Karpas-422 (cell line): ENCODE measurements around the gene COX7A1. TPM values are rescaled to one million over a fixed set of nuclear protein-coding genes. Genes with fewer than 3 reads are reported as not detected.
A peak's percentile ranks its signal among the peaks of the same experiment; 100 is the strongest.

ENCODE experiments used
- DNase-seq: peaks from one replicate; pipeline ENCODE4 v3.0.0-alpha.2; 2015
- H2AFZ ChIP-seq: fragments of 200-600 bp; sonication (generic); 2 replicates; pipeline ENCODE4 v1.6.1; 2014; ENCODE audit warnings: antibody characterized with exemption, low read length, mixed read lengths
- H3K27ac ChIP-seq: fragments of 200-600 bp; sonication (generic); 2 replicates; pipeline ENCODE4 v1.5.1; 2014; ENCODE audit warnings: mild to moderate bottlenecking, low read length, moderate library complexity
- H3K27me3 ChIP-seq: fragments of 200-600 bp; sonication (generic); 2 replicates; pipeline ENCODE4 v1.6.1; 2014; ENCODE audit warnings: low read length, mixed read lengths
- H3K36me3 ChIP-seq: fragments of 200-600 bp; sonication (generic); 2 replicates; pipeline ENCODE4 v1.6.1; 2014; ENCODE audit warnings: low read length, mixed read lengths; ENCODE audit not compliant: insufficient read depth
- H3K4me1 ChIP-seq: fragments of 200-600 bp; sonication (generic); 2 replicates; pipeline ENCODE4 v1.6.1; 2014; ENCODE audit warnings: mild to moderate bottlenecking, low read length, mixed read lengths
- H3K4me2 ChIP-seq: fragments of 200-600 bp; sonication (generic); 2 replicates; pipeline ENCODE4 v1.6.1; 2014; ENCODE audit warnings: low read length, low read depth, mild to moderate bottlenecking; ENCODE audit not compliant: poor library complexity, severe bottlenecking
- H3K4me3 ChIP-seq: fragments of 200-600 bp; sonication (generic); 2 replicates; pipeline ENCODE4 v1.5.1; 2014; ENCODE audit warnings: mild to moderate bottlenecking, antibody characterized with exemption, low read length, mixed read lengths
- H3K79me2 ChIP-seq: fragments of 200-600 bp; sonication (generic); 2 replicates; pipeline ENCODE4 v1.6.1; 2014; ENCODE audit warnings: mild to moderate bottlenecking, low read length, mixed read lengths
- H3K9ac ChIP-seq: fragments of 200-600 bp; sonication (generic); 2 replicates; pipeline ENCODE4 v1.6.0; 2014; ENCODE audit warnings: low read length
- H3K9me2 ChIP-seq: fragments of 200-600 bp; sonication (generic), shearing (Covaris generic); replicated peaks from 2 replicates; pipeline ENCODE4 v1.6.0; 2014; ENCODE audit warnings: mild to moderate bottlenecking, low read length, moderate library complexity; ENCODE audit not compliant: insufficient read depth
- H3K9me3 ChIP-seq: fragments of 300-700, 200-600 bp; sonication (generic); 2 replicates; pipeline ENCODE4 v1.6.1; 2014; ENCODE audit warnings: low read length, mixed read lengths
- H4K20me1 ChIP-seq: fragments of 200-600 bp; sonication (generic); 2 replicates; pipeline ENCODE4 v1.6.1; 2014; ENCODE audit warnings: mild to moderate bottlenecking, antibody characterized with exemption, low read length, low read depth; ENCODE audit not compliant: insufficient read depth
- total RNA-seq: library from RNA; depleted of rRNA; stranded (reverse); fragments of >200 nt; shearing (Covaris generic); gene quantifications from 2 replicates; pipeline ENCODE4 v1.2.3, GENCODE V29; 2014; ENCODE audit warnings: low replicate concordance

Gene COX7A1
- total RNA-seq, 1 experiment from 2014 or later, result not detected

DNA sequence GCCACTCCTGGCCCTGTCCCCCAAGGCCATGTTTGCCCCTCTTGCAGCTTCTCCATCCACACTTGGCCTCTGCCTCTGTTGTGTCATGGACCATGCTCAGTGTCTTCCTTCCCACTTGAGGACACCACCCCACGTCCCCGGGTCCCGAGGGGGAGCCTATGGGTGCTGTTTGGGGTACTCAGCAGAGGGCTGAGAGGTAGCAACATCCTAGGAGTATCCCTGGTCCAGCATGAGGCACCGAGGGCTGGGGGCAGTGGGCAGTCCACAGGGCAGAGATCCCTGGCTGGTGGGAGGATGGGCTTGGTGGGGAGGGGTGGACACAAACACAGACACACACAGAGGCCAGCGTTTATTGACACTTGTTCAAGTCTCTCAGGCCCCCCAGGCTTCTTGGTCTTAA is 1.7 kb downstream of the COX7A1 start:
- Histone ChIP-seq H3K4me2 (no peak overlapping the region), H3K4me3 (no peak overlapping the region), H3K27me3 (no peaks in the 10 kb centered on the region), H3K9me3 (no peaks in the 10 kb centered on the region), H3K27ac (no peak overlapping the region), H3K9ac (no peak overlapping the region), H3K9me2 (no peaks in the 10 kb centered on the region), H3K36me3 (peaks cover 3% of the 10 kb centered on the region), H4K20me1 (no peaks in the 10 kb centered on the region), H2AFZ (no peak overlapping the region), H3K4me1 (no peaks in the 10 kb centered on the region), H3K79me2 (no peaks in the 10 kb centered on the region)
- no peak for DNase-seq

DNA sequence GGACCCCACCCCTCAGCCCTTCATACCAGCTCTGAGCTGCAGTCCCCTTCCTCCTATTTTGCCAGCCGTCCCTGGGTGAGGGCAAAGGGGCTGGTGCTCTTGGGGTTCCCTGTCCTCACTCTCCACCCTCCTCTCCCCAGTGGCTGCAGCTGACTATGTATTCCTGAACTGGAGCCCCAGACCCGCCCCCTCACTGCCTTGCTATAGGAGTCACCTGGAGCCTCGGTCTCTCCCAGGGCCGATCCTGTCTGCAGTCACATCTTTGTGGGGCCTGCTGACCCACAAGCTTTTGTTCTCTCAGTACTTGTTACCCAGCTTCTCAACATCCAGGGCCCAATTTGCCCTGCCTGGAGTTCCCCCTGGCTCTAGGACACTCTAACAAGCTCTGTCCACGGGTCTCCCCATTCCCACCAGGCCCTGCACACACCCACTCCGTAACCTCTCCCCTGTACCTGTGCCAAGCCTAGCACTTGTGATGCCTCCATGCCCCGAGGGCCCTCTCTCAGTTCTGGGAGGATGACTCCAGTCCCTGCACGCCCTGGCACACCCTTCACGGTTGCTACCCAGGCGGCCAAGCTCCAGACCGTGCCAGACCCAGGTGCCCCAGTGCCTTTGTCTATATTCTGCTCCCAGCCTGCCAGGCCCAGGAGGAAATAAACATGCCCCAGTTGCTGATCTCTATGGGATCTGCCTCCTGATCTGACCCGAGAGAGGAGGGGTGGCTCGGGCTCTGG is 2.4 kb downstream of the COX7A1 start:
- H3K27ac ChIP-seq, result no peak overlapping the region
- H3K36me3 ChIP-seq, result peaks cover 6% of the 10 kb centered on the region
- H3K9me3 ChIP-seq, result no peaks in the 10 kb centered on the region
- H3K4me1 ChIP-seq, result no peaks in the 10 kb centered on the region
- H3K4me3 ChIP-seq, result no peak overlapping the region
- no peaks in the 10 kb centered on the region for H3K79me2 ChIP-seq
- H4K20me1 ChIP-seq, result no peaks in the 10 kb centered on the region
- no peak overlapping the region for H3K9ac ChIP-seq
- DNase-seq, result no peak
- no peak overlapping the region for H3K4me2 ChIP-seq
- no peaks in the 10 kb centered on the region for H3K9me2 ChIP-seq
- H3K27me3 ChIP-seq, result no peaks in the 10 kb centered on the region
- no peak overlapping the region for H2AFZ ChIP-seq

GRCh38 chr19:36144624-36145023 is 7.6 kb downstream of the COX7A1 start:
- Histone ChIP-seq H3K4me2 (no peak overlapping the region), H3K9ac (no peak overlapping the region), H2AFZ (no peak overlapping the region), H3K27me3 (no peaks in the 10 kb centered on the region), H3K9me3 (no peaks in the 10 kb centered on the region), H3K9me2 (no peaks in the 10 kb centered on the region), H3K4me3 (no peak overlapping the region), H3K36me3 (peaks cover 13% of the 10 kb centered on the region; the same call in 1 of the 2 replicates), H3K79me2 (peaks cover 19% of the 10 kb centered on the region), H4K20me1 (0 out of 2 replicates have a peak, but pooled peaks cover 3% of the 10 kb centered on the region), H3K27ac (no peak overlapping the region), H3K4me1 (peaks cover 8% of the 10 kb centered on the region)
- no peak for DNase-seq

DNA sequence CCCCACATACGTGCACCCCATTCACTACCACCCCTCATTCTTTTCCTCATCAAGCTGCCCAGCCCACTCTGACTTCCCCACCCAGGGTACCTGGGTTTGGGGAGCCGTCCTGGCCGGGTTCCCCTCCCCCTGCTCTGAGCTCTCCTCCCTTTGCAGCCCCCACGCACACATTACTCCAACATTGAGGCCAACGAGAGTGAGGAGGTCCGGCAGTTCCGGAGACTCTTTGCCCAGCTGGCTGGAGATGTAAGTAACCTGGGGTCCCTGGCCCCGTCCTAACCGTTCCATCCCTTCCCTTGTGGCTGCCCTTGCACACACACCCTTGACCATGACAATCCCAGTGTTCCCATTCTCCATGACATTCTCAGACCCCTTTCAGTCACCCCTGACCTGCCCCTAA is 9.8 kb downstream of the COX7A1 start:
- Histone ChIP-seq H3K9ac (no peak overlapping the region), H3K79me2 (peaks cover 19% of the 10 kb centered on the region), H3K4me1 (peaks cover 14% of the 10 kb centered on the region), H3K27ac (no peak overlapping the region), H4K20me1 (0 out of 2 replicates have a peak, but pooled peaks cover 3% of the 10 kb centered on the region), H3K36me3 (peaks cover 13% of the 10 kb centered on the region; the same call in 1 of the 2 replicates), H3K27me3 (no peaks in the 10 kb centered on the region), H3K4me2 (no peak overlapping the region), H3K9me3 (no peaks in the 10 kb centered on the region), H3K4me3 (no peak overlapping the region), H3K9me2 (no peaks in the 10 kb centered on the region), H2AFZ (no peak overlapping the region)
- DNase-seq, result no peak

GRCh38 chr19:36142046-36142445 is 10.2 kb downstream of the COX7A1 start:
- Histone ChIP-seq H3K4me1 (peaks cover 14% of the 10 kb centered on the region), H3K79me2 (peaks cover 19% of the 10 kb centered on the region), H3K27ac (no peak overlapping the region), H3K9me2 (no peaks in the 10 kb centered on the region), H3K4me2 (no peak overlapping the region), H3K4me3 (no peak overlapping the region; the same call in 1 of the 2 replicates), H2AFZ (no peak overlapping the region), H3K36me3 (peaks cover 13% of the 10 kb centered on the region; the same call in 1 of the 2 replicates), H4K20me1 (0 out of 2 replicates have a peak, but pooled peaks cover 3% of the 10 kb centered on the region), H3K9me3 (no peaks in the 10 kb centered on the region), H3K9ac (no peak overlapping the region), H3K27me3 (no peaks in the 10 kb centered on the region)
- peak; percentile 21 for DNase-seq

- 0 out of 2 replicates have a peak, but pooled peaks cover 3% of the 10 kb centered on the region for H4K20me1 ChIP-seq
- no peaks in the 10 kb centered on the region for H3K27me3 ChIP-seq
- H3K9ac ChIP-seq, result peak overlapping the region; percentile 88
- no peak overlapping the region for H2AFZ ChIP-seq
- peak; percentile 94 for DNase-seq
- no peaks in the 10 kb centered on the region for H3K9me3 ChIP-seq
- peaks cover 19% of the 10 kb centered on the region for H3K79me2 ChIP-seq
- H3K4me3 ChIP-seq, result peak overlapping the region; percentile 95
- peak overlapping the region; percentile 100 for H3K4me2 ChIP-seq
- H3K36me3 ChIP-seq, result peaks cover 13% of the 10 kb centered on the region; the same call in 1 of the 2 replicates
- peaks cover 14% of the 10 kb centered on the region for H3K4me1 ChIP-seq
- no peaks in the 10 kb centered on the region for H3K9me2 ChIP-seq
- H3K27ac ChIP-seq, result no peak overlapping the region
Measured at GRCh38 chr19:36141039-36141927, 11.0 kb downstream of the COX7A1 start.

- peak overlapping the region; percentile 80 for H3K27ac ChIP-seq
- H3K4me3 ChIP-seq, result peak overlapping the region; percentile 95
- peaks cover 19% of the 10 kb centered on the region for H3K79me2 ChIP-seq
- peaks cover 14% of the 10 kb centered on the region for H3K4me1 ChIP-seq
- H3K9me3 ChIP-seq, result no peaks in the 10 kb centered on the region
- peak overlapping the region; percentile 60 for H2AFZ ChIP-seq
- DNase-seq, result peak; percentile 93
- H3K9me2 ChIP-seq, result no peaks in the 10 kb centered on the region
- peak overlapping the region; percentile 100 for H3K4me2 ChIP-seq
- H3K27me3 ChIP-seq, result no peaks in the 10 kb centered on the region
- H3K36me3 ChIP-seq, result peaks cover 9% of the 10 kb centered on the region; the same call in 1 of the 2 replicates
- 0 out of 2 replicates have a peak, but pooled peaks cover 3% of the 10 kb centered on the region for H4K20me1 ChIP-seq
- H3K9ac ChIP-seq, result peak overlapping the region; percentile 88
Measured at GRCh38 chr19:36140304-36141038, 11.8 kb downstream of the COX7A1 start.
